Measurements from ENCODE around the gene SDK1. TPM values are rescaled to one million over a fixed set of nuclear protein-coding genes. Genes with fewer than 3 reads are reported as not detected.

The SDK1 gene
- total RNA-seq, 2 experiments from 2014 or later, result 0.10 to 0.17 TPM

DNA sequence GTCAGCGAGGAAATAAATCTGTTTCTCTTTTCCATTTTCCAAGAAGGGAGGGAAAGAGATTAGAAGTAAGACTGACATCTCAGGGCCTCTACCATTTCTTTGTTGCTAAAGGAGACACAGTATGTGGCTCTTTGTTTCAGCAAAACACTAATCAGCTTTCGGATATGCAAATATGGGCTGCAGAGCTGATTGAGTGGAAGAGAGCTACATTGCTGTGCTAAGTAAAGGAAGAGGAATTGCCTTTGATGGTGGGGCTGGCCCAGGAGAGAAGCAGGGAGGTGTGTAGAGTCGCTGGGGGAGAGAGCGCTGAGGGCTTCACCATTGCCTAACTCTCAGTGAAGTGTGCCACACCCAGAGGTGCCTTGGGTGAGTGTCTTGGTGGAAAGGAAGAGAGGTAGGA is 284.8 kb downstream of the SDK1 start:
- H3K9me3 Mint-ChIP-seq, result no peaks in the 10 kb centered on the region
- no peak overlapping the region for H3K27ac Mint-ChIP-seq
- CTCF ChIA-PET, result interaction anchor here (0.6 kb wide), 2 partner anchors 40 to 404 kb away, joined by 3 read pairs; no protein-coding TSS in a partner anchor
- no peaks in the 10 kb centered on the region for H3K36me3 Mint-ChIP-seq (ENCODE audit: low read depth)
- no peak overlapping the region for H3K4me3 Mint-ChIP-seq
- POLR2A ChIA-PET, result no interaction called here
- no peaks in the 10 kb centered on the region for H3K4me1 Mint-ChIP-seq
- no peaks in the 10 kb centered on the region for H3K27me3 Mint-ChIP-seq
- no peak for DNase-seq

GRCh38 chr7:3588341-3588740 is 287.3 kb downstream of the SDK1 start:
- ChIA-PET POLR2A (no interaction called here), CTCF (no interaction called here)
- H3K4me3 Mint-ChIP-seq, result no peak overlapping the region
- no peaks in the 10 kb centered on the region for H3K4me1 Mint-ChIP-seq
- DNase-seq, result no peak
- H3K27me3 Mint-ChIP-seq, result no peaks in the 10 kb centered on the region
- no peak overlapping the region for H3K27ac Mint-ChIP-seq
- no peaks in the 10 kb centered on the region for H3K9me3 Mint-ChIP-seq
- no peaks in the 10 kb centered on the region for H3K36me3 Mint-ChIP-seq (ENCODE audit: low read depth)

- no peak for DNase-seq
- Mint-ChIP-seq H3K4me1 (no peaks in the 10 kb centered on the region), H3K9me3 (no peaks in the 10 kb centered on the region), H3K27me3 (no peaks in the 10 kb centered on the region), H3K4me3 (no peak overlapping the region), H3K27ac (no peak overlapping the region), H3K36me3 (ENCODE audit: low read depth) (no peaks in the 10 kb centered on the region)
- ChIA-PET CTCF (interaction anchor here (1.0 kb wide), 1 partner anchor 9 kb away, joined by 4 read pairs; no protein-coding TSS in a partner anchor), POLR2A (no interaction called here)
Observed at GRCh38 chr7:3589752-3590151, 288.7 kb downstream of the SDK1 start.

- Mint-ChIP-seq H3K9me3 (no peaks in the 10 kb centered on the region), H3K27me3 (no peaks in the 10 kb centered on the region), H3K4me3 (no peak overlapping the region), H3K36me3 (ENCODE audit: low read depth) (no peaks in the 10 kb centered on the region), H3K4me1 (no peaks in the 10 kb centered on the region), H3K27ac (no peak overlapping the region)
- ChIA-PET POLR2A (interaction anchor here (0.5 kb wide), 1 partner anchor 499 kb away, joined by 3 read pairs; no protein-coding TSS in a partner anchor), CTCF (interaction anchor here (0.9 kb wide), 1 partner anchor 75 kb away, joined by 3 read pairs; no protein-coding TSS in a partner anchor)
- DNase-seq, result no peak
Observed at GRCh38 chr7:3591219-3591618, 290.2 kb downstream of the SDK1 start.

DNA sequence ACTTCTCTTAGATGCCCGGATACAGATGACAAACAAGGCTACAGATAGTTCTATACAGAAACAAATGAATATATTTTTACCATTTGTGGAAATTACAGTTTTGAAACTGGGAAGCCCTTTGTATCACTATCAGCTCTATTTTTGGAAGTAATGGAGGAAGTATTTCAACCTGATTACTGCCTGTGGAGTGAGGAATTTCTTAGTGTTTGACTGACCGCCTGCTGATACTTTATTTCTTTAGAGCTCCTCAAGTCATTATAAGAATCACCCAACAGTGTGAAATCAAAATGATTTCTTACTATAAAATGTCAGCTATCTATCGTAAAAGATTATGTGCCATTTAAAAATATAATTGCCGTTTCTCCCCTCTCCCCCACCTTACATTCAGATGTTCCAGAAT is 290.9 kb downstream of the SDK1 start:
- H3K4me3 Mint-ChIP-seq, result no peak overlapping the region
- ChIA-PET CTCF (interaction anchor here (0.9 kb wide), 1 partner anchor 74 kb away, joined by 3 read pairs; no protein-coding TSS in a partner anchor), POLR2A (interaction anchor here (0.5 kb wide), 1 partner anchor 499 kb away, joined by 3 read pairs; no protein-coding TSS in a partner anchor)
- H3K36me3 Mint-ChIP-seq (ENCODE audit: low read depth), result no peaks in the 10 kb centered on the region
- H3K27ac Mint-ChIP-seq, result no peak overlapping the region
- no peak for DNase-seq
- no peaks in the 10 kb centered on the region for H3K9me3 Mint-ChIP-seq
- H3K4me1 Mint-ChIP-seq, result no peaks in the 10 kb centered on the region
- H3K27me3 Mint-ChIP-seq, result no peaks in the 10 kb centered on the region

DNA sequence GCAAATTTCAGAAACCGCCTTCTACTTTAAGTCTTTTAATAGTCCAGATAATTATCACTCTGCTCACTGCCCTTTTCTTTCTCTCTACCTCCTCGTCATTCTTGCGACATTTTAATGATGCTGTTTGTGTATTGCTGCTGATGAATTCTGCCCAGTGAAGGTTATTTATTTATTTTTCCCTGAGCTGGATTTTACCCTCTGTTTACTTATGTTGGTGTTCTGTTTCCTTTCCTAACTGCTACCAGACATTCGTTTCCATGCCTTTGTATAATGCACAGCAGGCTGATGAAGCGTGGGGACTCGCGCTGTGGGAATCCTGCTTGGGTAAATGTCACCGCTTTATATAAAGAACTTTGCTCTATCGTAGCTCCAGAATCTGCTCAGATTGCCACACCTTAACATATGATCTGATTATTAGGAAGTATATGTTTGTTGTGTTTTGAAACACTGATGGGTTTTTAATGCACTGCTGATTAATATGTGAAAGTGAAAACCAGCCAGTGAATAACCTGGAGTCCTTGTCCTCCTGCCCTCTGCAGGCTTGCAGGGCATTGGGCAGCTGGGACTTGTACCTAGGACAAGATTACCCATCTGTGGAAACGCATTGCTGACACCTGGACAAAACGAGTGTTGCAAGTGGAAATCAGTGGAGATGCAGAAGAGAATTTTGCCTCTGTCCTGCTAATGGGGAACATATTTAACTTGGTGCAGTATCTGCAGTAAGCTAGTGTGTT is 291.5 kb downstream of the SDK1 start:
- Mint-ChIP-seq H3K27me3 (no peaks in the 10 kb centered on the region), H3K4me1 (no peaks in the 10 kb centered on the region), H3K9me3 (no peaks in the 10 kb centered on the region), H3K36me3 (ENCODE audit: low read depth) (no peaks in the 10 kb centered on the region), H3K27ac (no peak overlapping the region), H3K4me3 (no peak overlapping the region)
- no peak for DNase-seq
- CTCF ChIA-PET, result no interaction called here
- POLR2A ChIA-PET, result no interaction called here

DNA sequence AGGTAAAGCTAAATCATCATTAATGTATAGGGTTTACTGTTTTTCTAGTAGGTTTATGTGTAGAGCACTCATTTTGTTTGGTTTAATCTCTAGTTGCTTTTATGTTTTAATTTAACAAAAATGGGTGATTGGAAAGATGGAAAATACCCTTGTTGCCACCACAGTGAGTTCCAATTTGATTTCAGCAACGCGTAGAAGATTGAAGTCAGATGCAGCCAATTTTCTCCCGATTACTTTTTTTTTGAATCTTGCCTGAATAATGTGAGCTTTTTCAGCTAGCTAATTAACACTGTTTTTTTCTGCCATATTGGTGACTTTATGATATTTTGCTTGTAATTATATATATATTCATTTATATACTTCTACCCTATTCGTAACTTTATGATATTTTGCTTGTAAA is 293.8 kb downstream of the SDK1 start:
- no peaks in the 10 kb centered on the region for H3K4me1 Mint-ChIP-seq
- no peak overlapping the region for H3K27ac Mint-ChIP-seq
- ChIA-PET POLR2A (no interaction called here), CTCF (no interaction called here)
- no peak overlapping the region for H3K4me3 Mint-ChIP-seq
- H3K27me3 Mint-ChIP-seq, result no peaks in the 10 kb centered on the region
- no peak for DNase-seq
- H3K36me3 Mint-ChIP-seq (ENCODE audit: low read depth), result no peaks in the 10 kb centered on the region
- H3K9me3 Mint-ChIP-seq, result no peaks in the 10 kb centered on the region

GRCh38 chr7:3598854-3599253 is 297.8 kb downstream of the SDK1 start:
- Mint-ChIP-seq H3K4me1 (no peaks in the 10 kb centered on the region), H3K27ac (no peak overlapping the region), H3K9me3 (no peaks in the 10 kb centered on the region), H3K36me3 (ENCODE audit: low read depth) (no peaks in the 10 kb centered on the region), H3K27me3 (no peaks in the 10 kb centered on the region), H3K4me3 (no peak overlapping the region)
- ChIA-PET POLR2A (no interaction called here), CTCF (no interaction called here)
- DNase-seq, result no peak

DNA sequence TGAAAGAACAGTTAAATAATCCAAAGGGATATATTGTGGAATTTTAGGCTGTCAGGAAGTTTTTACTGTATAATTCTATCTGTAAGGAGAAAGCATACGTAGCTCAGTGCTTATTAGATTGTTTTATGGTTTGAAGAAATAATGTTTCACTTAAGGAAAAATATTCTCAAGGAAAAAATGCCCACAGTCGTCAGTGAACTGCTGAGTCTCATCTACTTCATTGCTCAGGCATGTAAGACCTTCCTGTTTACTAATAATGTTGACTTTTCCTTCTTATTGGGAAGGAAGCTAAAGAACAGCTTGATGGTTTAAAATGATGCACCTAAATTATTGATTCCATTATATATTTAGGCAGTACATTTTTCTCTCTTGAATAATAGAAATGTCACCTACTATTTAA is 304.2 kb downstream of the SDK1 start:
- POLR2A ChIA-PET, result no interaction called here
- peaks cover 2% of the 10 kb centered on the region for H3K9me3 Mint-ChIP-seq
- H3K4me3 Mint-ChIP-seq, result no peak overlapping the region
- no peak for DNase-seq
- H3K27me3 Mint-ChIP-seq, result no peaks in the 10 kb centered on the region
- no peaks in the 10 kb centered on the region for H3K36me3 Mint-ChIP-seq (ENCODE audit: low read depth)
- no peak overlapping the region for H3K27ac Mint-ChIP-seq
- CTCF ChIA-PET, result no interaction called here
- no peaks in the 10 kb centered on the region for H3K4me1 Mint-ChIP-seq

GRCh38 chr7:3606436-3606835 is 305.4 kb downstream of the SDK1 start:
- no peaks in the 10 kb centered on the region for H3K27me3 Mint-ChIP-seq
- H3K4me3 Mint-ChIP-seq, result no peak overlapping the region
- no peaks in the 10 kb centered on the region for H3K4me1 Mint-ChIP-seq

GRCh38 chr7:3607847-3608246 is 306.8 kb downstream of the SDK1 start:
- H3K4me3 Mint-ChIP-seq, result no peak overlapping the region

More at GRCh38 chr7:3606436-3606835, 305.4 kb downstream of the SDK1 start:
- peaks cover 2% of the 10 kb centered on the region for H3K9me3 Mint-ChIP-seq
- ChIA-PET POLR2A (no interaction called here), CTCF (no interaction called here)
- no peak overlapping the region for H3K27ac Mint-ChIP-seq
- H3K36me3 Mint-ChIP-seq (ENCODE audit: low read depth), result no peaks in the 10 kb centered on the region
- no peak for DNase-seq

GRCh38 chr7:3616306-3616705 is 315.3 kb downstream of the SDK1 start:
- Mint-ChIP-seq H3K36me3 (ENCODE audit: low read depth) (no peaks in the 10 kb centered on the region), H3K27me3 (peaks cover 4% of the 10 kb centered on the region), H3K27ac (no peak overlapping the region), H3K9me3 (no peaks in the 10 kb centered on the region), H3K4me3 (no peak overlapping the region), H3K4me1 (no peaks in the 10 kb centered on the region)
- ChIA-PET CTCF (no interaction called here), POLR2A (no interaction called here)
- no peak for DNase-seq

More at GRCh38 chr7:3607847-3608246, 306.8 kb downstream of the SDK1 start:
- Mint-ChIP-seq H3K9me3 (peaks cover 2% of the 10 kb centered on the region), H3K36me3 (ENCODE audit: low read depth) (no peaks in the 10 kb centered on the region), H3K27ac (no peak overlapping the region), H3K27me3 (no peaks in the 10 kb centered on the region), H3K4me1 (no peaks in the 10 kb centered on the region)
- ChIA-PET POLR2A (no interaction called here), CTCF (interaction anchor here (1.3 kb wide), 1 partner anchor 19 kb away, joined by 4 read pairs; no protein-coding TSS in a partner anchor)
- no peak for DNase-seq

DNA sequence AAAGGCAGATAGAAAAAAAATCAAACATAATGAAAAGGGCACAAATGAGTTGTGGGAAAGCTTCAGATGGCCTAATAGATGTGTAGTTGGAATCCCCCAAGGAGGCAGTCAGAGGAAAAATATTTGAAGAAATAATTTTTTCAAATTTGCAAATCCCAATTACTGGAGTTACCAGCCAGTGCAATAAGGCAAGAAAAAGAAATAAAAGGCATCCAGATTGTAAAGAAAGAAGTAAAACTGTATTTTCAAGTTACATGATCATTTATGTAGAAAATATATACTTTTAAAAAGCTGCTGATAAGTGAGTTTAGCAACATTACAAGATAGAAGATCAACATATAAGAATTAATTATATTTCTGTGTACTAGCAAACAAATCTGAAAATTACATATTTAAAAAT is 329.0 kb downstream of the SDK1 start:
- ChIA-PET POLR2A (no interaction called here), CTCF (no interaction called here)
- no peak overlapping the region for H3K27ac Mint-ChIP-seq
- no peaks in the 10 kb centered on the region for H3K4me1 Mint-ChIP-seq
- no peak overlapping the region for H3K4me3 Mint-ChIP-seq
- DNase-seq, result no peak
- H3K9me3 Mint-ChIP-seq, result peaks cover 21% of the 10 kb centered on the region
- no peaks in the 10 kb centered on the region for H3K36me3 Mint-ChIP-seq (ENCODE audit: low read depth)
- no peaks in the 10 kb centered on the region for H3K27me3 Mint-ChIP-seq

- Mint-ChIP-seq H3K9me3 (peaks cover 15% of the 10 kb centered on the region), H3K27ac (no peak overlapping the region), H3K36me3 (ENCODE audit: low read depth) (no peaks in the 10 kb centered on the region), H3K27me3 (no peaks in the 10 kb centered on the region), H3K4me1 (no peaks in the 10 kb centered on the region), H3K4me3 (no peak overlapping the region)
- CTCF ChIA-PET, result no interaction called here
- POLR2A ChIA-PET, result no interaction called here
- DNase-seq, result no peak
Observed at GRCh38 chr7:3634396-3634795, 333.3 kb downstream of the SDK1 start.

Measured in activated CD4-positive, alpha-beta T cell treated with anti-CD3 and anti-CD28 coated beads, Interleukin-2, amount 10 ng/mL, durations not matched to agents 7 days and 5 days (primary cell).